NCI-H128 (cell line): ENCODE data around the gene NUDCD3.
"Not testable (repeated sequence)": the region's sequence is repeated elsewhere in the genome, so short reads cannot be mapped to it uniquely, and the experiment has no call there.

Experiments
- DNase-seq: peaks from one replicate; lab custom pipeline; 2025; ENCODE audit not compliant: unreplicated experiment; lab: John Stamatoyannopoulos, UW

Gene NUDCD3

GRCh38 chr7:44449584-44449928 lies 40.9 kb downstream of the NUDCD3 start:
- DNase-seq: no peak

DNA sequence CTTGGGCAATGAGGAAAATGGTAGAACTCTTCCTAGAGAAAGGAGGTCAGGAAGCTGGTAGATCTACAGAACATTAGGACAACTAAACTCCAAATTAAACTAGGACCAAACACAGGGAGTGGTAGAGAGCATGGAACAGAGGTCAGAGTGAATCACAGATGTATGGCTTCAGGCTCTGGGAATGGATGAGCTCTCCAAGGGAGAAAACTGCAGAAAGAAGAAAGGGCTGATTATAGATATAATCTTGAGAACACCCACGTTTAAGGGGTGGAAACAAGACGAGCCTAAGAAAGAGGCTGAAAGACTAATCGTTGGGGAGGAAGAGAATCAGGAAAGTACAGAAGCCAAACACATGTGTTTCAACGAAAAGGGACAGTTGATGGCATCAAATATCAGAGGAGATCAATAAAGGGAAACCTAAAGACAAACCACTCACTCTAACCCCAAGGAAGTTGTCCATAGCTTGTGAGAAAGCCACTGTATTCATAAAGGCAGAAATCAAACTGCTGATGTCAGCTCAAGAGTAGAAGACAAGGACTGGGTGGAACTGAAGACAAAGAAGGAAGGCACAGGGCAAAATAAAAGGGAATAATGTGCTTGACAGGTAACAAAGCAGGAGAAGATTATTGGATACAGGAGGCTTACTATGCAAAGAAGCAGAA lies 41.4 kb downstream of the NUDCD3 start:
- no peak for DNase-seq

GRCh38 chr7:44447874-44448425 lies 42.5 kb downstream of the NUDCD3 start:
- no peak for DNase-seq

- DNase-seq: no peak
Measured at GRCh38 chr7:44445986-44446671, 44.3 kb downstream of the NUDCD3 start.

DNA sequence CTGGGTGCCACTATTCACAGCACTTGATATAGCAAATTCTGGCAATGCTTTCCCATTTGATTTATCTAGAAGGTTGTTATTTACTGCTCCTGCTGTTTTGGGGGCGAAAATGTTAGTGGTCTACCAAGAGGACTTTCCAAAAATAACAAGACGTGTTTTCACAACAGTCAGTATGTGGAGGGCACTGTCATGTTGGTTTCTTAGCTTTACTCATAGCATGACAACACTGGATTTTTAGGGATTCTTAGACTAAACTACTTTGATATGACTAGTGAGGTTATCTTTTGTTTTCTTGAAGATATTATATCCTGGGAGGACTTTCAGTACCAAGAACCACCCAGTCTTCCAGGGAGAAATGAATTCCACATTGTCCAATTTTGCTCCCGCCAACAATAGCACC lies 49.4 kb downstream of the NUDCD3 start:
- DNase-seq: no peak

DNA sequence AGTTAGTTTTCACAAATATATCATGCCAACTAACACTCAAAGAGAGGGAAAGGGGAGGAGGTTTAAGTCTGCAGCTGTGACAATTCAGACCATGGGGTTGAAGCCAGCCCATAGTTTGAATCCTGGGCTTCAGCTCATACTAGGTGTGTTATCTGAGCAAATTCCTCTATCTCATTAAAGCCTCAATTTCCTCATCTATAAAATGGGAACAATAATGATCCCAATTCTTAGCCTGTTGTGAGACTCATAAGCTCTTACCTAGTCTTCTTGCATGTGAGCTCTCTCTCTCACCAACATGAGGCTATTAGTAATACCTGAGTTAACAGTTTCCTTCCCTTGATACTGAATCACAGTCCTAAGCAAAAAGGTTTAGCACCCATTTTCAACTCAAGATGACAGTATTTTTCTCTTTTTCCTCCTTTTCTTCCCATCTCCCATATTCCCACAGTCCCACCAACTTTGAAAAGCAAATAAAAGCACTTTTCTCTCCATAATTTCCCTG lies 49.8 kb downstream of the NUDCD3 start:
- DNase-seq: no peak

DNA sequence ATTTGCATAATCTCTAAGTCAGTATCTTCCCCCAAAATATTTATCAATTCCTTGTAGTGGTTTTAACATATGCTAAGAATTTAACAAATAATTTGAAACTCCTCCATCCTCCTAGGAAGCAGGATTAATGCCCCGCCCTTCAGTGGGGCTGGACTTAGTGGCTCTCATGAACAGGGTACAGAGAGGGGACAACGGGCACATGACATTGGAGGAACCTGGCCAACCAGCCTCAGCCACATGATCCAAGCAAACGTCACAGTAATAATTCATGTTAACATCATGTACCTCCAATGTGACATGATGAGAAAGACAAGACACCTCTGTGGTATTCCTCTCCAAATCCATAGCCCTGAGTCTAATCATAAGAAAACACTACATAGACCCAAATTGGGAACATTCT lies 50.5 kb downstream of the NUDCD3 start:
- no peak for DNase-seq

DNA sequence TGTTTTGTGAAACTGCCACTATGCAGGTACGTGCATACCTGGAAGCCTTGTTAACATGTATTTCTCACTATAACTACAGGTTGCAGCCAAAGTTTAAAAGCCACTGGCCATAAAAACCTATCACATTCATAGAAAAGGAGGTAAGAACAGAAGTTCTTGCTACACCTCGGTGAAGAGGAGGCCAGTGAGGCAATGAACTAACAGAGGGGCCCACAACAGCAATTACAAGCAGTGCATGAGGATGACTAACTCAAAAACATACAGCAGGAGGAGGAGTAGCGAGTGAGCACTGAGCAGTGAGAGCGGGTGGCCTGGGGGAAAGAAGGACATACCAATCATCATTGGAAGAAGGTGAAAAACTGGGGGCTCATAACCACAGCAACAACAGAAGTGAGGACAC lies 51.6 kb downstream of the NUDCD3 start:
- no peak for DNase-seq

GRCh38 chr7:44434201-44434600 lies 56.3 kb downstream of the NUDCD3 start:
- DNase-seq: no peak

DNA sequence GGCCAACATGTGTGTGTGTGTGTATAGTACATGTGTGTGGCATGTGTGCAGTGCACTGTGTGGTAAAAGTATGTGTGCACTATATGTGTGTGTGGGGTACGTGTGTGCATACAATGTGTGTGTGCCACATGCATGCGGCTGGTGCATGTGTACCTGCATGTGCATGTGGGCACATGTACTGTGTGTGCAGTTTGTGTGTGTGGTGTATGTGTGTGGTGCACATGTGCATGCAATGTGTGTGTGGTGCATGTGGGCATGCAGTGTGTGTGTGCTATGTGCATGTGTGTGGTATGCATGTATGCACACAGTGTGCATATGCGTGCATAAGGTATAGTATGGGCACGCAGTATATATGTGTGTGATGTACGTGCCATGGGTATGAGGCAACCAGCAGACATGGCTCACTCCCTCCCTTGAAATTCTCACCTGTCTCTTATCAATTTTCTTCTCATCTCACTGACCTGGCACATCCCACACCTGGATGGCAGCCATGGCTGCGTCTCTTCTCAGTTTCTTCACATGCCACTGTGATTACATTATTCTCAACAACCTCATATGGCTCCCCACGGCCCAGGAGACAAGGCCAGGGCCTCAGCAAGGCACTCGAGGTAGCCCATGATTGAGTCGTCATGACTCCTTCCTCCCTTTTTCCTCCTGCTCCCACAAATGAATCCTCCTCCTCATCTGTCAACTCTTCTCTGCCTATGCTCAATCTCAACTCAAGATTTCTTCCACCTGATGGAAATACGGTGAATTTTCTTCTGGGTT lies 57.0 kb downstream of the NUDCD3 start:
- no peak for DNase-seq

GRCh38 chr7:44432381-44432977 lies 58.0 kb downstream of the NUDCD3 start:
- no peak for DNase-seq

DNA sequence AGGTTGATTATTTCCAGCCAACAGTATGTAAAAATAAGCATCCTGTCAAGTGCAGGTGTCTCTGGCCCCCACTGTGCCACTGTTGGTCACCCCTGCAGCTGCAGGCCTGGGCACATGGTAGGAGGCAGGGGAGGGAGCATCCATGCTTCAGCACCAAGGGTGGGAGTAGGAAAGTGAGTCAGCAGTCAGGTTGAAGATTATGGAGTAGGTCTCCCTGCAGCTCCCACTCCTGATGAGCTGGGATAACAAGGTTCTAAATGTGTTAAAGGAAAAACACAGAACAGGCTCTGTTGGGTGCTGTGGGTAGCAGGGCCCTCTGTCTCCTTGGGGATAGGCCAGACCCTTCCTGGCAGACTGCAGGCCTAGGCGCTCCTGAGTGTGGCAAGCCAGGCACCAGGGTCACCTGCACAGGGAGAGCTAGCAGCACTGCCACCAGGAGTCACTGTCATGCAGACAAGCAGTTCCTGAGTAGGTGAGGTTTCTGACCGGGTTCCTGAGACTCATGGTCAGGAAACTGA lies 59.3 kb downstream of the NUDCD3 start:
- DNase-seq: no peak

DNA sequence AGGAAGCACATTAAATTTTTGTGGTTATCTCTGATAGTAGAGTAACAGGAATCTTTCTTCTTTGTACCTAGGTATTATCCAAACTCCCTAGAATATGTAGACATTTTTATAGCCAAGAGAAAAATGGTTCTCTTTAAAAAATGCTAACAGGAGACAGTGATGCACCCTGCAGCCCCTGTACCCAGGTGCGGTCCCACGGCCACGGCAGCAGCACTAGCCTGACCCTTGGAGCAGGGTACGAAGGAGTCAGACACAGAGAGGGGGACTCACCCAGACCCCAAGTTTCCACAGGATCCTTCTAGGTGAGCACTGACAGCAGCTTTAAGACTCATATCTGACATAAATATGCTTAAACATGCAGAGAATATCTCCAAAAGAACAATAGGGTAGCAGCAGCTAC lies 60.4 kb downstream of the NUDCD3 start:
- no peak for DNase-seq

GRCh38 chr7:44424762-44425161 lies 65.7 kb downstream of the NUDCD3 start:
- not testable (repeated sequence) for DNase-seq

GRCh38 chr7:44416941-44417340 lies 73.5 kb downstream of the NUDCD3 start:
- DNase-seq: no peak

- no peak for DNase-seq
Measured at GRCh38 chr7:44415510-44415909, 74.9 kb downstream of the NUDCD3 start.

DNA sequence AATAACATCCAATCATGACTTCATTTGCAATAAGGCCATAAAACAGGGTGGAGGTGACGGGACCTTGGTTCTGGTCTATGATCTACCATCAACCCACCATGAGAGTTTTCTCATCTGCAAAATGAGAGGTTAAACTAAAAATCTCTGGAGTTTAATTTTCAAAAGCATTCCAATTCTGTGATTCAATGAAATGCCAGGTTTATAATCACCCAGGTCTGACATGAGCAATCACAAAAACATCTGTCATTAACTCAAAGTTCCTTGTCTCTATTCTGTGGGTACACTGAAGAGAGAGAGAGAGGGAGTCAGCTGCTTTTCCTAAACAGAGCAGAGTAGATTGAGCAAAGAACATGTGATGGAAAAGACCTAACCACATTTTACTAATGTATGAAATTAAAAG lies 75.4 kb downstream of the NUDCD3 start:
- DNase-seq: no peak

GRCh38 chr7:44411306-44411705 lies 79.2 kb downstream of the NUDCD3 start:
- DNase-seq: no peak

DNA sequence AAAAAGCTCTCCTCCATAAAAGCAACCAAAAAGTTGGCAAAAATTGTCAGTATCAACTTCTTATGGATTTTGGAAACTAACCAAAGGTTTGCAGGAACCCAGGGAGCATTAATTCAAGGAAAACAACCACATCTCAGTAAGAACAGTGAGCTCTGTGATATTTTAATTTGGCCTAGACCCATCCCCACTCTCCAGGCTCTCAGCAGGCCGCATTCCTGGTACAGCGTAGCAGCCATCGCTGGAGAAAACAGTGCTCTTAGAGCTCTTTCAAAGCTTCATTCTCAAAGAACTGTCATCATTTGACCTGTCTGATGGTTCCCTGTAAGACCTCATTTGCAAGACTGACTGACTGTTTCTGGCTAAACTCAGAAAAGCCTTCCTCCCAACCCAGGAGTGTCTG lies 81.9 kb downstream of the NUDCD3 start:
- DNase-seq: no peak

DNA sequence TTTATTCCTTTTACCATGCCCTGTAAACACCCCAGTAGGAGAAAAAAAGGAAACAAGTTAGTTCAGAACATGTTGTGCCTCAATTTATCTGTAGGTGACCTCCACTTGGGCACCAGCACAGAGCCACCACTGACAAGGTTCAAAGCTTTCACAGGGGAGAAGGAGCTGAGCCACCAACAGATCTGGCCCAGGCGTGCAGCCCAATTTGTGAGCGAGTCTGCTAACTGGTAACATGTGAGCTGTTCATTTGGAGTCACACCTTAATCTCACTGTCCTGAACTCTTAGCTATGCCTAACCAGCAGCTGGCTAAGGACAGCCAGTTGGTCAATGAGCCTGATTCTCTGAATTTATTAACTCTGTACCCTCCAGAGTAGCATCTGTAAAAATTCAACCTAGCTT lies 86.7 kb downstream of the NUDCD3 start:
- DNase-seq: no peak

- no peak for DNase-seq
Measured at GRCh38 chr7:44403176-44403759, 87.2 kb downstream of the NUDCD3 start.
